HL-60 (cell line): ENCODE measurements around the gene MTHFD2L.

Experiments used
- GABPA ChIP-seq: IDR thresholded peaks from 2 replicates; pipeline ENCODE4 v1.6.1; 2012; ENCODE audit warnings: low read depth
- POLR2AphosphoS5 ChIP-seq: IDR thresholded peaks from 2 replicates; pipeline ENCODE4 v1.6.1; 2012; ENCODE audit warnings: low read depth
- TF ChIP-seq, protein P1 (sequence below): IDR thresholded peaks from one replicate; pipeline ENCODE4 v1.5.1; 2011; ENCODE audit warnings: low read length, control low read depth, inconsistent platforms; ENCODE audit not compliant: insufficient read depth

DNA sequence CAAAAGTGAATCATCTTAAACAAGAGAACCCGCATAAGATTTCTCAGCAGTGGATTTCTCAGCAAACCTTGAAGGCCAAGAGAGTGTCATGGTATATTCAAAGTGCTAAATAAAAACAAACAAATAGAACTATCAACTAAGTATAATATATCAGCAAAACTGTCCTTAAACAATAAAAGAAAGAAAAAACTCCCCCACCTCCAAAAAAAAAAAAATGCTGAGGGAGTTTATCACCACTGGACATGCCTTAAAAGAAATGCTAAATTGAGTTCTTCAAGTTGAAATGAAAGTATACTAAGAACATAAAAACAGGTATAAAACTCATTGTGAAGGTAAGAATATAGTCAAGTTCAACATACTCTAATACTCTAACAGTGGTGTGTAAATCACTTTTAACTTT lies 96.5 kb downstream of the MTHFD2L start:
- TF ChIP-seq, protein P1, sequence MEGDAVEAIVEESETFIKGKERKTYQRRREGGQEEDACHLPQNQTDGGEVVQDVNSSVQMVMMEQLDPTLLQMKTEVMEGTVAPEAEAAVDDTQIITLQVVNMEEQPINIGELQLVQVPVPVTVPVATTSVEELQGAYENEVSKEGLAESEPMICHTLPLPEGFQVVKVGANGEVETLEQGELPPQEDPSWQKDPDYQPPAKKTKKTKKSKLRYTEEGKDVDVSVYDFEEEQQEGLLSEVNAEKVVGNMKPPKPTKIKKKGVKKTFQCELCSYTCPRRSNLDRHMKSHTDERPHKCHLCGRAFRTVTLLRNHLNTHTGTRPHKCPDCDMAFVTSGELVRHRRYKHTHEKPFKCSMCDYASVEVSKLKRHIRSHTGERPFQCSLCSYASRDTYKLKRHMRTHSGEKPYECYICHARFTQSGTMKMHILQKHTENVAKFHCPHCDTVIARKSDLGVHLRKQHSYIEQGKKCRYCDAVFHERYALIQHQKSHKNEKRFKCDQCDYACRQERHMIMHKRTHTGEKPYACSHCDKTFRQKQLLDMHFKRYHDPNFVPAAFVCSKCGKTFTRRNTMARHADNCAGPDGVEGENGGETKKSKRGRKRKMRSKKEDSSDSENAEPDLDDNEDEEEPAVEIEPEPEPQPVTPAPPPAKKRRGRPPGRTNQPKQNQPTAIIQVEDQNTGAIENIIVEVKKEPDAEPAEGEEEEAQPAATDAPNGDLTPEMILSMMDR: no peak
- TF ChIP-seq POLR2AphosphoS5: no peak
- TF ChIP-seq GABPA: no peak
